ENCODE results near the gene ZNF496.
"Not testable (repeated sequence)": the region's sequence is repeated elsewhere in the genome, so short reads cannot be mapped to it uniquely, and the experiment has no call there.

The ZNF496 gene

DNA sequence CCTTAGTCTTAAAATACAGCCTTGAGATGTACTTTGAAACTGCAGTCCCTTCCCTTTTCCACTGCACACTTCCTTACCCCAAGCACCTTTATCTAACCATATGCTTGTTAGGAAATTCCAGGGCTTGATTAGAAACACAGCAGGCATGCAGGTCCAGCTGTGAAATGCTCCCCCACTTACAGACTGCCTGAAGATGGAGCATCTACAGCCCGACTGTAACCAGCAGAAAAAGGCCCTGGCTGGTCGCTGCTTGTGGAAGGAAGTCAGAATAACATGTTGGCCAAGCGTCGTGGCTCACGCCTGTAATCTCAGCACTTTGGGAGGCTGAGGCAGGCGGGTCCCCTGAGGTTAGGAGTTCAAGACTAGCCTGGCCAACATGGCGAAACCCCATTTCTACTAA is 38.6 kb downstream of the ZNF496 start:
- no peak for DNase-seq (ENCODE audit: low read depth in 2 of 2)

GRCh38 chr1:247291833-247292561 is 39.7 kb downstream of the ZNF496 start:
- no peak for DNase-seq (ENCODE audit: low read depth in 2 of 2)

DNA sequence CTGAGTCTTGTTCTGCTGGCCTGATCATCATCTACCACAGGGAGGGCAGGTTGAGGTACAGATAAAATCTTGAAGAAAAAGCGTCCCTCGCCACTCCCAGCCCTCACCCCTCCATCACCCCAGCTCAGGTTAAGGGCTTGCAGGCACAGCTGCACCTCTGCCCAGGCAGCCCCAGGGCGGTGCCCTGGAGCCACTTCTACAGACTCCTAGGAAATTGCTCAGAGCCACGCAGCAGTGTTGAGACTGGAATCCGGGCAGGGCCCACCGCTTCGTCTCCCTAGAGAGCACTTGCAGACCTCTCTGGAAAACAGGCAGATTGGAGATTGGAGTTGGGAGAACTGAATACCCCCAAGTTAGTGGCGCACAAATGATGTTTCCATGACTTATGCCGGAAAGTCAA is 40.5 kb downstream of the ZNF496 start:
- DNase-seq (ENCODE audit: low read depth in 2 of 2), result no peak

- DNase-seq (ENCODE audit: low read depth in 2 of 2), result no peak
These were observed 41.1 kb downstream of the ZNF496 start for GRCh38 chr1:247290576-247290975.

- DNase-seq (ENCODE audit: low read depth in 2 of 2), result not testable (repeated sequence)
These were observed 42.3 kb downstream of the ZNF496 start for GRCh38 chr1:247289274-247289892.

- no peak for DNase-seq (ENCODE audit: low read depth in 2 of 2)
These were observed 43.3 kb downstream of the ZNF496 start for GRCh38 chr1:247288341-247288740.

- DNase-seq (ENCODE audit: low read depth in 2 of 2), result no peak
These were observed 44.2 kb downstream of the ZNF496 start for GRCh38 chr1:247287460-247287859.

DNA sequence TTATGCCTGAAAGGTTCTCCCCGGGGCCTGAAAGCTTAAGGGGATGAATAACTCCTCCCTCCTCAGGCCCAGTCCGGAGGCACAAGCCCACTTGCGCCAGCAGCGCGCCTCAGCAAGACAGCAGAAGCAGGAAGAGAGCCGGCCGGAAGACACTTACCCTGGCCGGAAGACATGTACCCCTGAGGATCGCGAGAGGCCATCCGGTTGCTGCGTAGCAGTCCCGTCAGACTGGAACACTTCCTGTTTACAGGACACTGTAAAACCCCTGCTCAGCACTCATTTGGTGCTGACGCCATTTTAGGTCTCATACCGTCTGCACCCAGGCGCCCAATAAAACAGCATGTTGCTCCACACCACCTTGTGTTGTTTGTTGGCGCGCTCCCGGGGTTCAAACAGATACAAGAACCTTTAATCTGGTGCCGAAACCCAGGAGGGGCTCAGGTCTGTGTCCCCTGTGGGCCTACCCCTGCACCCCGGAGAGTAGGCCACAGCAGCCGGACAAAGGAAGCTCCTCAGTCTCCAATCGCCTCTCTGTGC is 45.5 kb downstream of the ZNF496 start:
- DNase-seq (ENCODE audit: low read depth in 2 of 2), result no peak

GRCh38 chr1:247281001-247281574 is 50.6 kb downstream of the ZNF496 start:
- DNase-seq (ENCODE audit: low read depth in 2 of 2), result no peak

- no peak for DNase-seq (ENCODE audit: low read depth in 2 of 2)
These were observed 54.5 kb downstream of the ZNF496 start for GRCh38 chr1:247277191-247277590.

GRCh38 chr1:247274605-247275256 is 56.9 kb downstream of the ZNF496 start:
- no peak for DNase-seq (ENCODE audit: low read depth in 2 of 2)

DNA sequence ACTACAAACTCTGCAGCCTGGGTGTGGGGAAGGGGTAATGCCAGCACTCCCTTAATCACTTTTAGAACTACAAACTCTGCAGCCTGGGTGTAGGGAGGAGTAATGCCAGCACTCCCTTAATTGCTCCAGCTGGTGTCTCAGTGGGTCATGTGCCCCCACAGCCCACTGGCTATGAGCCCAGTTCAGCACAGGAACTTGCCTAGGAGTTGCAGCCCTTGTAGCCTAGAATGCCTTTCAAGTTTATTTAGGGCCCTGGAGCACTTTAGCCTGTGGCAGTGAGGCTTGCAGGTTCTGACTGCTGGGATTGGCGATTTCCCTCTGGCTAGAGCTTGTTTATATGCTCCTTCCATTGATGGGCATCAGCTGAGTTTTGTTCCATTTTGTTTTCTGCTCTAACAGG is 58.7 kb downstream of the ZNF496 start:
- no peak for DNase-seq (ENCODE audit: low read depth in 2 of 2)

DNA sequence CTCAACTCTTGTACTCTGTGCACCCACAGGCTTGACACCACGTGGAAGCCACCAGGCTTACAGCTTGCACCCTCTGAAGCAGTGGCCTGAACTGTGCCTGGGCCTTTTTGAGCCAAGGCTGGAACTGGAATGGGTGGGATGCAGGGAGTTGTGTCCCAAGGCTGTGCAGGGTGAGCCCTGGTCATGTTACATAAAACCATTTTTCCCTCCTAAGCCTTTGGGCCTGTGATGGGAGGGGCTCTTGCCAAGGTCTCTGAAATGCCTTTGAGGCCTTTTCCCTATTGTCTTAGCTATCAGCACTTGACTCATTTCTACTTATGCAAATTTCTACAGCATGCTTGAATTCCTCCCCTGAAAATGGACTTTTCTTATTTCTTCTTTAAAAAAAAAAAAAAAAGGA is 61.7 kb downstream of the ZNF496 start:
- no peak for DNase-seq (ENCODE audit: low read depth in 2 of 2)

- DNase-seq (ENCODE audit: low read depth in 2 of 2), result no peak
These were observed 62.5 kb downstream of the ZNF496 start for GRCh38 chr1:247269133-247269532.

GRCh38 chr1:247268390-247269045 is 63.1 kb downstream of the ZNF496 start:
- no peak for DNase-seq (ENCODE audit: low read depth in 2 of 2)

GRCh38 chr1:247266053-247266452 is 65.6 kb downstream of the ZNF496 start:
- no peak for DNase-seq (ENCODE audit: low read depth in 2 of 2)

- DNase-seq (ENCODE audit: low read depth in 2 of 2), result not testable (repeated sequence)
These were observed 75.9 kb downstream of the ZNF496 start, which contains the start of gene VN1R5 for GRCh38 chr1:247255772-247256171. Gene VN1R5, plus strand, starts transcription at chr1:247256072.

GRCh38 chr1:247247568-247247967 is 84.1 kb downstream of the ZNF496 start:
- no peak for DNase-seq (ENCODE audit: low read depth in 2 of 2)
